Renal cortical epithelial cell (primary cell): ENCODE data around the gene DOCK4. TPM values are rescaled to one million over a fixed set of nuclear protein-coding genes. Genes with fewer than 3 reads are reported as not detected.

Source experiments
- DNase-seq: peaks from one replicate; pipeline ENCODE4 v3.0.0-alpha.2; 2011; ENCODE audit warnings: low read depth
- total RNA-seq: library from RNA; depleted of rRNA; stranded (reverse); fragments of >200 nt; gene quantifications from 2 replicates; pipeline ENCODE4 v1.2.3, GENCODE V29; 2014

DOCK4 gene
- total RNA-seq, 1 donor from 2014 or later: 50.4 TPM

GRCh38 chr7:112110175-112110574 lies 96.0 kb downstream of the DOCK4 start:
- DNase-seq: no peak

- no peak for DNase-seq
Observed at GRCh38 chr7:112108981-112109380, 97.2 kb downstream of the DOCK4 start.

GRCh38 chr7:112105584-112106530 lies 100.3 kb downstream of the DOCK4 start:
- no peak for DNase-seq

- peak; percentile 75 for DNase-seq
Observed at GRCh38 chr7:112104120-112104519, 102.1 kb downstream of the DOCK4 start.

GRCh38 chr7:112103246-112103645 lies 103.0 kb downstream of the DOCK4 start:
- peak; percentile 56 for DNase-seq

GRCh38 chr7:112101201-112101846 lies 104.9 kb downstream of the DOCK4 start:
- no peak for DNase-seq

- DNase-seq: no peak
Observed at GRCh38 chr7:112097524-112097923, 108.7 kb downstream of the DOCK4 start.

- no peak for DNase-seq
Observed at GRCh38 chr7:112093409-112093808, 112.8 kb downstream of the DOCK4 start.

- no peak for DNase-seq
Observed at GRCh38 chr7:112092709-112093395, 113.3 kb downstream of the DOCK4 start.

GRCh38 chr7:112092306-112092705 lies 113.9 kb downstream of the DOCK4 start:
- DNase-seq: no peak

- no peak for DNase-seq
Observed at GRCh38 chr7:112091768-112092167, 114.4 kb downstream of the DOCK4 start.

GRCh38 chr7:112089551-112089950 lies 116.6 kb downstream of the DOCK4 start:
- no peak for DNase-seq

- DNase-seq: peak; percentile 59
Observed at GRCh38 chr7:112088484-112089016, 117.6 kb downstream of the DOCK4 start.

- peak; percentile 78 for DNase-seq
Observed at GRCh38 chr7:112086496-112087254, 119.5 kb downstream of the DOCK4 start.

- peak; percentile 68 for DNase-seq
Observed at GRCh38 chr7:112084520-112084971, 121.7 kb downstream of the DOCK4 start.

GRCh38 chr7:112083776-112084355 lies 122.3 kb downstream of the DOCK4 start:
- no peak for DNase-seq

- DNase-seq: no peak
Observed at GRCh38 chr7:112082306-112082705, 123.9 kb downstream of the DOCK4 start.

GRCh38 chr7:112081778-112082177 lies 124.4 kb downstream of the DOCK4 start:
- no peak for DNase-seq

- peak; percentile 89 for DNase-seq
Observed at GRCh38 chr7:112080978-112081377, 125.2 kb downstream of the DOCK4 start.

- DNase-seq: peak; percentile 98
Observed at GRCh38 chr7:112080441-112080840, 125.8 kb downstream of the DOCK4 start.

GRCh38 chr7:112079673-112080072 lies 126.5 kb downstream of the DOCK4 start:
- DNase-seq: no peak
